HG02610 (cell line): ENCODE measurements around the gene PCDHAC2.

Source experiments
- ATAC-seq: cut with Tn5 transposase; IDR thresholded peaks from one replicate; pipeline ENCODE4 v1.9.1; 2021; ENCODE audit warnings: mild to moderate bottlenecking, moderate library complexity; ENCODE audit not compliant: unreplicated experiment

PCDHAC2 gene

GRCh38 chr5:140966293-140967225, at the start of gene PCDHAC2:
TSS of gene PCDHAC2 (plus strand) at chr5:140966476. CDS start at chr5:140966767, 291 bp downstream.
- no peak for ATAC-seq

DNA sequence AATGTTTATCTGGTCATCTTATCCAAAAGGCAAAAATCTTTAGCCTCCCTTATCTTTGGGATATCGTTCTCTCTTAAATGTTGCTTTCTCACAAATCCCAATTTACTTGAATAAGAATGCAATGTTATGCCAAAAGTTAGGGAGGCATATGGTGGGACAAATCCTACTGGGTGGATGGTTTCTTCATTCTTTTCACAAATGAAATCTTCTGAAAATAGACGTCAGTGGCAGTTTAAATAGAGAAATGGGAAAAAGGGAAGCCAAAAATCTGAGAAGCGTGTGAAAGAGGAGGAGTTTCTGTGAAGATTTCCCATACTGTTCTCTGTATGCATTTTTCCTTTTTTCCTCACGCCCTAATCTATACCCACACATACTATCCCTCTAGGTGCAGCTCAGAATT, 42.7 kb upstream of the PCDHAC2 start:
- ATAC-seq: no peak

GRCh38 chr5:140925806-140926442, 40.4 kb upstream of the PCDHAC2 start, which contains the start of gene PCDHAC1:
TSS of gene PCDHAC1 (plus strand) at chr5:140926299. CDS start at chr5:140926893, 594 bp downstream.
- no peak for ATAC-seq

DNA sequence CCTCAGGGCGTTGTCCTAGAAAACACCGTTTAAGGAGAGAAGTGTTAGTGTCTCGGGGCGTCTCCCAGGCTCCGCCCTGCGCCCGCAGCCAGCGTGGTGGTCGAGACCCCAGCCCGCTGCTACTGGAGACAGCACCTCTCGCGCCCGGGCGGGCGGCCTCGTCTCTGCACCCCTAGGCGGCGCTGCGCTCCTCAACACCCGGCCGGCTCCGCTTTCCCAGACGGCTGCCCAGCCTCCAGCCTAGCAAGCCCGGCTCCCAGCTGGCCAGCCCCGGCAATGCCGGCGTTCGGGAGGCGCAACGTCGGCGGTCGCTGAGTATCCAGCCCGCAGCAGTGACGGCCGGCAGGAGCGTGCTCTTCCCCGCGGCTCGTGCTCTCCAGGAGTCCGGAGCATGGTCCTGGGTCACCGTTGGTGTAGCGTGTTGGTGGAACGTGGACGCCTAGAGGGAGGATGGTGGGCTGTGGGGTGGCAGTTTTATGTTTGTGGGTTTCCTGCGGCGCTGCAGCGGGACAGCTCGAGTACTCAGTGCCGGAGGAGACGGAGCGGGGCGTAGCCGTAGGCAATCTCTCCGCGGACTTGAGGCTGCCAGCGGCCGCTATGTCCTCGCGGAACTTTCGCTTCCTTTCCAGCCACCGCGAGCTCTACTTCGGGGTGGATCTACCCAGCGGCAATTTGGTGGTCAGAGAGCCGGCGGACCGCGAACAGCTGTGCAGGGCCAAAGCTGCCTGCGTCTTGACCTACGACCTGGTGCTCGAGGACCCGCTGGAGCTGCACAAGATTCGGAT, 39.6 kb upstream of the PCDHAC2 start:
- ATAC-seq: no peak

GRCh38 chr5:140927228-140927573, 39.1 kb upstream of the PCDHAC2 start:
- ATAC-seq: no peak

GRCh38 chr5:140934964-140935606, 31.2 kb upstream of the PCDHAC2 start:
- no peak for ATAC-seq

GRCh38 chr5:140946578-140946977, 19.7 kb upstream of the PCDHAC2 start:
- ATAC-seq: no peak

GRCh38 chr5:140951636-140952035, 14.6 kb upstream of the PCDHAC2 start:
- ATAC-seq: no peak

- no peak for ATAC-seq
Measured at GRCh38 chr5:140953234-140953633, 13.0 kb upstream of the PCDHAC2 start.

- no peak for ATAC-seq
Measured at GRCh38 chr5:140962190-140962589, 4.1 kb upstream of the PCDHAC2 start.

GRCh38 chr5:140964356-140964755, 1.9 kb upstream of the PCDHAC2 start:
- ATAC-seq: no peak

DNA sequence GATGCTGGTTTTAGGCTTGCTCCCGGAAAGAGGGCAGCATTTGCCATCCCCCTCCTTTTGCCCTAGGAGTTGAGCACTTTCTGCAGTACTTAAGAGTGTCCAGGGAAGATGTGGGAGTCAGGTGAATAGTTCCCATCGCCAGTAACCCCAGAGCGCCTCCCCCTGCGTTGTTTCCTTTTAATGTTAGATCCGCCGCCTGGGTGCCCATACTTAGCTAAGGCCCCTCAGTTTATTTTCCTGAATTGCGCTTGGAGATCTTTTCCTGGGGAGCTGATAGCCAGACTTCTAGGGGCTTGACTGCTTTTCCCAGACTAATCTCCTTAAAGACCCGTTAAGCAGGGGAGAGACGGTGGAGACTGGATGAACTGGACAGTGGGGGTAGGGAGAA, 377 bp upstream of the PCDHAC2 start:
- no peak for ATAC-seq

GRCh38 chr5:140967226-140967893, 1.1 kb downstream of the PCDHAC2 start:
- ATAC-seq: no peak

GRCh38 chr5:140969880-140970279, 3.6 kb downstream of the PCDHAC2 start:
- no peak for ATAC-seq

DNA sequence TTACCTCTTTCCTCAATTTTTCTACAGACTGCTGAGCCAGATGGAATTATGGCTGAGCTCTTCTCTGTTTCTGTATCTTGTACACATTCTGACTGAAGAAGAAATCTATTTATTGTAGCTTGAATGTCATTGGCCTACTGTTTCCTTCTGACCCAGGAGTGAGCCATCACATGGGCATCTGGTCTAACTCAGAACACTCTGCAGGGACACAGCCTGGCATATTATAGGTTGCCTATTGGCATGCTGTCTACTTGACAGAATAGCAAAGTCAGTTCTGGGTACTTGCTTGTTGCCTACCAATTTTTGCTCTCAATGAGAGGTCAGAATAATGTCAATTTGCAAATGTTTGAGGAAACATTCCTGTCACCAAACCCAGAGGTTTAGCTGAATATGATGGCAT, 7.3 kb downstream of the PCDHAC2 start:
- no peak for ATAC-seq

GRCh38 chr5:140977003-140977402, 10.7 kb downstream of the PCDHAC2 start:
- no peak for ATAC-seq

GRCh38 chr5:140978260-140978659, 12.0 kb downstream of the PCDHAC2 start:
- ATAC-seq: no peak

GRCh38 chr5:140978983-140979382, 12.7 kb downstream of the PCDHAC2 start:
- ATAC-seq: no peak

DNA sequence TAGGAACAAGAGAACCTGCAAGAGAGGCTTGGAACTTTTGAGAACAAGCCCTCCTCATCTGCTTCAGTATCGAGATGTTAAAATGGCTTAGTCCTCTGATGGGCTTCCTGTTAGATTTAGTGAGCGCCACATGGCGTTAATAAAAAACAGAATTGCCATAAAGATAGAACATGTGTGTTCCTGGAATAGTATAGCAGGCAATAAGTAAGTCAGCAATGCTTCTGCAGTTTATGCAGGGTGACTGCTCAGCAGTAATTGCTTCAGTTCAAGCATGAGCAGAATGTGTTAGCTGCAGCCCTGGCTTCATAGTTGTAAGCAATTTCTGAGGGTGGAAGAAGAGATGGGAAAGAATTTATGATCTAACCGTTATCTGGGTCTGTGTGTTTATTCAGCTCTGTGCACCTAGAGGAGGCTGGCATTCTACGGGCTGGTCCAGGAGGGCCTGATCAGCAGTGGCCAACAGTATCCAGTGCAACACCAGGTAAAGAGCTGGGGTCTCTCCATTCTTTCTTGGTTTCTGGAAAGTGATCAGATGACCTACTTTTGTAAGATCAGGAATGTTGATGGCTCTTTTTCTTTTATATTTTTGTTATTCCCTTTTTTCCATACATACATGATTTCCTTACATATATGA, 15.9 kb downstream of the PCDHAC2 start:
- ATAC-seq: no peak

GRCh38 chr5:140986117-140986521, 19.8 kb downstream of the PCDHAC2 start:
- ATAC-seq: no peak
